ENCODE data around the gene IGF1R.

- no peak for TF ChIP-seq EZH2phosphoT487 (IDR thresholded peaks at IDR 0.05; ENCODE audit: low read depth, severe bottlenecking, unreplicated experiment)
- TF ChIP-seq CTCF (IDR thresholded peaks at IDR 0.05; ENCODE audit: poor library complexity) = no peak
- no peak for TF ChIP-seq EZH2 (IDR thresholded peaks at IDR 0.05; ENCODE audit: borderline replicate concordance)
Observed at GRCh38 chr15:98868564-98868963, 220.2 kb downstream of the IGF1R start.
